ENCODE measurements around the gene E2F7.

Gene E2F7

DNA sequence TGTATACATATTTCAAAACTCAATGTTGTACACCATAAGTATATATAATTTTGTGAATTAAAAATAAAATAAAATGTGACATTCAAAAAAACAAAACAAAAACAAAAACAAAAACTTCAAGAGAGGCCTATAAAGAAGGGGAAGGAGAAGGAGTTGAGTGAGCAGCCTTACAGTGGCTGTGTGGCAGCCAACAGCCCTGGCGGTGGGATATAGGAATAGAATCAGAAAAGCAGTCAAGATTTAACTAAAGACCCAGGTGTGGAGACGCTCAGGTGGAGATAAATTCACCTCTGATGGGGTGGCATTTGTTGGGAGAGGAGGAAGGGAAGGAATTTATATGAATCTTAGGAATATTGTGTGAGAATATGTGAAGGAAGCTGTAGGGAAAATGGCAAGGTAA lies 41.8 kb upstream of the E2F7 start:
- no peak for DNase-seq (ENCODE audit: low spot score)
- H2BK5ac ChIP-seq (ENCODE audit: low read length): no peak overlapping the region
- H2BK15ac ChIP-seq (ENCODE audit: low read length): no peak overlapping the region
- H3K18ac ChIP-seq (ENCODE audit: low read length): no peak overlapping the region
- no peak overlapping the region for H2BK120ac ChIP-seq (ENCODE audit: low read depth, low read length)
- H3K4me2 ChIP-seq (ENCODE audit: insufficient read depth, low read length, poor library complexity, severe bottlenecking): no peak overlapping the region
- H2AFZ ChIP-seq (ENCODE audit: low read length): no peak overlapping the region
- H3K27ac ChIP-seq (replicated peaks; ENCODE audit: low read length): no peak overlapping the region
- H3K4me1 ChIP-seq (ENCODE audit: control insufficient read depth in 2 of 2, insufficient read depth in 1 of 2, low read depth in 1 of 2, low read length in 2 of 2): no peaks in the 10 kb centered on the region
- H3K9ac ChIP-seq (ENCODE audit: low read depth, low read length, poor library complexity): no peak overlapping the region
- H2BK12ac ChIP-seq (ENCODE audit: low read length): no peak overlapping the region
- H3K36me3 ChIP-seq (replicated peaks in 1 of 2; ENCODE audit: control insufficient read depth in 2 of 2, insufficient read depth in 2 of 2, low read length in 2 of 2): no peaks in the 10 kb centered on the region
- H3K14ac ChIP-seq (ENCODE audit: low read length): no peak overlapping the region
- H3K23ac ChIP-seq (ENCODE audit: low read depth, low read length, poor library complexity): no peak overlapping the region
- no peak overlapping the region for H4K8ac ChIP-seq (ENCODE audit: low read depth, low read length)
- H3K79me1 ChIP-seq (ENCODE audit: low read depth, low read length): no peaks in the 10 kb centered on the region
- H3K9me3 ChIP-seq (replicated peaks in 1 of 2; ENCODE audit: control insufficient read depth in 2 of 2, insufficient read depth in 1 of 2, low read depth in 1 of 2, low read length in 2 of 2): peaks cover 0 to 3% of the 10 kb centered on the region in 2 donors
- H3K4ac ChIP-seq (ENCODE audit: low read length): no peak overlapping the region
- no peak overlapping the region for H3K4me3 ChIP-seq (ENCODE audit: low read length in 2 of 2)
- no peak overlapping the region for H4K91ac ChIP-seq (ENCODE audit: low read depth, low read length, poor library complexity)
- WGBS, 2 donors (ENCODE audit: extremely low coverage in 2 of 2, insufficient read length in 2 of 2, insufficient replicate concordance in 1 of 2): no CpG with 5 or more reads among the region's 2 CpGs
- H3K27me3 ChIP-seq (ENCODE audit: control insufficient read depth in 3 of 3, insufficient read depth in 3 of 3, low read depth in 1 of 3, low read length in 3 of 3): no peaks in the 10 kb centered on the region
- no peak overlapping the region for H2AK5ac ChIP-seq (ENCODE audit: low read depth, low read length)

DNA sequence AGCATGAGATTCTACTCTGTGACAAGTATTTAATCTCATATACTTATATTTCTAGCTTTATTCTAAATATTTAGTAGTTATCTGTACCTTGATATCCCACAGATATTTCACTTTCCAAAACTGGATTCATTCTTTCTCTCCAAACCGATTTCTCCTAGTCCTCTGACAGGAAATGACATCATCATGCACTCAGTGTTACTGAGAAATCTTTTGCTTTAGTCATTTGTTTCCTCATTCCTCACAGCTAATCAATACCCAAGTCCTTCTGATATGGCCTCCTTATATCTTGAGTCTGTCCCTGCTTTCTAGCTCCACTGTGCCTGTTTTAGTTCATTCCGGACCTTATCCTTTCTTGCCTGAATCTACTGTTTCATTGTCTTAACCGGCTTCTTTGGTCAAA lies 39.4 kb upstream of the E2F7 start:
- Histone ChIP-seq H3K14ac (ENCODE audit: low read length) (no peak overlapping the region), H2AK5ac (ENCODE audit: low read depth, low read length) (no peak overlapping the region), H3K4me1 (ENCODE audit: control insufficient read depth in 2 of 2, insufficient read depth in 1 of 2, low read depth in 1 of 2, low read length in 2 of 2) (no peaks in the 10 kb centered on the region), H3K18ac (ENCODE audit: low read length) (no peak overlapping the region), H2BK12ac (ENCODE audit: low read length) (no peak overlapping the region), H3K4me2 (ENCODE audit: insufficient read depth, low read length, poor library complexity, severe bottlenecking) (no peak overlapping the region), H2BK15ac (ENCODE audit: low read length) (no peak overlapping the region), H3K27me3 (ENCODE audit: control insufficient read depth in 3 of 3, insufficient read depth in 3 of 3, low read depth in 1 of 3, low read length in 3 of 3) (no peaks in the 10 kb centered on the region), H2AFZ (ENCODE audit: low read length) (no peak overlapping the region), H3K4me3 (ENCODE audit: low read length in 2 of 2) (no peak overlapping the region), H2BK5ac (ENCODE audit: low read length) (no peak overlapping the region), H3K27ac (replicated peaks; ENCODE audit: low read length) (no peak overlapping the region), H3K23ac (ENCODE audit: low read depth, low read length, poor library complexity) (no peak overlapping the region), H3K4ac (ENCODE audit: low read length) (no peak overlapping the region), H3K79me1 (ENCODE audit: low read depth, low read length) (no peaks in the 10 kb centered on the region), H4K91ac (ENCODE audit: low read depth, low read length, poor library complexity) (no peak overlapping the region), H3K36me3 (replicated peaks in 1 of 2; ENCODE audit: control insufficient read depth in 2 of 2, insufficient read depth in 2 of 2, low read length in 2 of 2) (no peaks in the 10 kb centered on the region), H3K9ac (ENCODE audit: low read depth, low read length, poor library complexity) (no peak overlapping the region), H2BK120ac (ENCODE audit: low read depth, low read length) (no peak overlapping the region), H3K9me3 (replicated peaks in 1 of 2; ENCODE audit: control insufficient read depth in 2 of 2, insufficient read depth in 1 of 2, low read depth in 1 of 2, low read length in 2 of 2) (no peaks in the 10 kb centered on the region), H4K8ac (ENCODE audit: low read depth, low read length) (no peak overlapping the region)
- no peak for DNase-seq (ENCODE audit: low spot score)
- WGBS, 2 donors (ENCODE audit: extremely low coverage in 2 of 2, insufficient read length in 2 of 2, insufficient replicate concordance in 1 of 2): no CpG with 5 or more reads among the region's 3 CpGs

DNA sequence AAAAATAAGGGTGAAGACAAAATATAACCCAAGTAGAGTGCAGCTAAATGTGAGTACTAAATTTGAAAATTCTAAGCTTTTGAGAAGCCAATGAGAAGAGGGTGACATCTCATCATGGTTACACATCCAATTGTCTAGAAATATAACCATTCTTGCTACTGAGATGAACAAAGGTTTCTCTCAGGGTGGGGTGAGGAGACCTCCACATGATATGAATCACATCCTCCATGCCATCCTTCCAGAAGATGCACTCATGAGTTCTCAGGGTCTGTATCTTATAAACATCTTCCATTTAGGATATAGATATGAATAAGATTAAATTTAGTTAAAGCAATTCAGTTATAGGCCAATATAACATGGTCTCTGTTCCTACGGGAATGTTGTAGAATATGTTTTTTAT lies 38.9 kb upstream of the E2F7 start:
- Histone ChIP-seq H3K27me3 (ENCODE audit: control insufficient read depth in 3 of 3, insufficient read depth in 3 of 3, low read depth in 1 of 3, low read length in 3 of 3) (no peaks in the 10 kb centered on the region), H2BK5ac (ENCODE audit: low read length) (no peak overlapping the region), H3K9me3 (replicated peaks in 1 of 2; ENCODE audit: control insufficient read depth in 2 of 2, insufficient read depth in 1 of 2, low read depth in 1 of 2, low read length in 2 of 2) (no peaks in the 10 kb centered on the region), H3K23ac (ENCODE audit: low read depth, low read length, poor library complexity) (no peak overlapping the region), H2AFZ (ENCODE audit: low read length) (no peak overlapping the region), H3K27ac (replicated peaks; ENCODE audit: low read length) (no peak overlapping the region), H3K4me3 (ENCODE audit: low read length in 2 of 2) (no peak overlapping the region), H4K91ac (ENCODE audit: low read depth, low read length, poor library complexity) (no peak overlapping the region), H3K36me3 (replicated peaks in 1 of 2; ENCODE audit: control insufficient read depth in 2 of 2, insufficient read depth in 2 of 2, low read length in 2 of 2) (no peaks in the 10 kb centered on the region), H2BK12ac (ENCODE audit: low read length) (no peak overlapping the region), H3K79me1 (ENCODE audit: low read depth, low read length) (no peaks in the 10 kb centered on the region), H2BK15ac (ENCODE audit: low read length) (no peak overlapping the region), H3K14ac (ENCODE audit: low read length) (no peak overlapping the region), H4K8ac (ENCODE audit: low read depth, low read length) (no peak overlapping the region), H3K4me2 (ENCODE audit: insufficient read depth, low read length, poor library complexity, severe bottlenecking) (no peak overlapping the region), H3K9ac (ENCODE audit: low read depth, low read length, poor library complexity) (no peak overlapping the region), H2BK120ac (ENCODE audit: low read depth, low read length) (no peak overlapping the region), H3K18ac (ENCODE audit: low read length) (no peak overlapping the region), H3K4ac (ENCODE audit: low read length) (no peak overlapping the region), H2AK5ac (ENCODE audit: low read depth, low read length) (no peak overlapping the region), H3K4me1 (ENCODE audit: control insufficient read depth in 2 of 2, insufficient read depth in 1 of 2, low read depth in 1 of 2, low read length in 2 of 2) (no peaks in the 10 kb centered on the region)
- WGBS, 2 donors (ENCODE audit: extremely low coverage in 2 of 2, insufficient read length in 2 of 2, insufficient replicate concordance in 1 of 2): no CpG with 5 or more reads among the region's 1 CpG
- no peak for DNase-seq (ENCODE audit: low spot score)

DNA sequence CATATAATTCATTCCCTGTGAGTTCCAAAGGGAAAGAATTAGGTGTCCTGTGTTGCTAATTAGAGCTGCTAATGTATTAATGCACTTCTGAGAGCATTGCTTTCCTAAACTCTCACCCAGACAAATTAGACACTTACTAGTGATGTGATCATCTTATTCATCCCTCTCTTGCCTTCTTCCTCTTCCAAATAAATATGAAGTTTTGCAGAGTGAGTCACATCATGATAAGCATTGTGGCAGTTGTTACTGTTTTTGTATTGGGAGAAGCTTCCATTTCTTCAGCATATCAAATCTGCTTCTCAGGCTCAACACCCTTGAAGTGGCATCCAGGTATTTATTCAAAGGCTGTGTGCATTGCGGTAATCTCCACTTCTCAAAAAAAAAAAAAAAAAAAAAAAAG lies 37.3 kb upstream of the E2F7 start:
- H2AK5ac ChIP-seq (ENCODE audit: low read depth, low read length): no peak overlapping the region
- H4K8ac ChIP-seq (ENCODE audit: low read depth, low read length): no peak overlapping the region
- H3K4ac ChIP-seq (ENCODE audit: low read length): no peak overlapping the region
- no peak overlapping the region for H3K4me2 ChIP-seq (ENCODE audit: insufficient read depth, low read length, poor library complexity, severe bottlenecking)
- no peaks in the 10 kb centered on the region for H3K36me3 ChIP-seq (replicated peaks in 1 of 2; ENCODE audit: control insufficient read depth in 2 of 2, insufficient read depth in 2 of 2, low read length in 2 of 2)
- H3K27ac ChIP-seq (replicated peaks; ENCODE audit: low read length): no peak overlapping the region
- no peak overlapping the region for H2AFZ ChIP-seq (ENCODE audit: low read length)
- whole genome bisulfite sequencing, 2 donors (ENCODE audit: extremely low coverage in 2 of 2, insufficient read length in 2 of 2, insufficient replicate concordance in 1 of 2): no CpG with 5 or more reads among the region's 1 CpG
- H3K4me1 ChIP-seq (ENCODE audit: control insufficient read depth in 2 of 2, insufficient read depth in 1 of 2, low read depth in 1 of 2, low read length in 2 of 2): no peaks in the 10 kb centered on the region
- H3K4me3 ChIP-seq (ENCODE audit: low read length in 2 of 2): no peak overlapping the region
- H4K91ac ChIP-seq (ENCODE audit: low read depth, low read length, poor library complexity): no peak overlapping the region
- no peak overlapping the region for H2BK5ac ChIP-seq (ENCODE audit: low read length)
- H2BK12ac ChIP-seq (ENCODE audit: low read length): no peak overlapping the region
- no peak for DNase-seq (ENCODE audit: low spot score)
- H3K79me1 ChIP-seq (ENCODE audit: low read depth, low read length): no peaks in the 10 kb centered on the region
- H3K18ac ChIP-seq (ENCODE audit: low read length): no peak overlapping the region
- H3K27me3 ChIP-seq (ENCODE audit: control insufficient read depth in 3 of 3, insufficient read depth in 3 of 3, low read depth in 1 of 3, low read length in 3 of 3): no peaks in the 10 kb centered on the region
- H2BK15ac ChIP-seq (ENCODE audit: low read length): no peak overlapping the region
- no peak overlapping the region for H3K23ac ChIP-seq (ENCODE audit: low read depth, low read length, poor library complexity)
- H3K14ac ChIP-seq (ENCODE audit: low read length): no peak overlapping the region
- H3K9me3 ChIP-seq (replicated peaks in 1 of 2; ENCODE audit: control insufficient read depth in 2 of 2, insufficient read depth in 1 of 2, low read depth in 1 of 2, low read length in 2 of 2): no peaks in the 10 kb centered on the region
- H2BK120ac ChIP-seq (ENCODE audit: low read depth, low read length): no peak overlapping the region
- H3K9ac ChIP-seq (ENCODE audit: low read depth, low read length, poor library complexity): no peak overlapping the region
